ENCODE data around the gene OMG.
"Not testable (repeated sequence)": the region's sequence is repeated elsewhere in the genome, so short reads cannot be mapped to it uniquely, and the experiment has no call there.

OMG gene

GRCh38 chr17:31297090-31297489, at the start of gene OMG:
Gene OMG, minus strand, starts transcription at chr17:31297239. Its CDS starts 908 bp downstream, at chr17:31296331.
- DNase-seq (ENCODE audit: low spot score), result no peak

- not testable (repeated sequence) for DNase-seq (ENCODE audit: low spot score)
Measured at GRCh38 chr17:31345191-31345747, 48.2 kb upstream of the OMG start.

GRCh38 chr17:31339906-31340661, 43.0 kb upstream of the OMG start:
- no peak for DNase-seq (ENCODE audit: low spot score)

GRCh38 chr17:31329221-31329620, 32.2 kb upstream of the OMG start:
- DNase-seq (ENCODE audit: low spot score), result no peak

GRCh38 chr17:31328160-31328535, 31.1 kb upstream of the OMG start:
- DNase-seq (ENCODE audit: low spot score), result no peak

GRCh38 chr17:31327534-31328159, 30.6 kb upstream of the OMG start:
- no peak for DNase-seq (ENCODE audit: low spot score)

GRCh38 chr17:31323551-31323950, 26.5 kb upstream of the OMG start:
- DNase-seq (ENCODE audit: low spot score), result no peak

- DNase-seq (ENCODE audit: low spot score), result peak; percentile 35
Measured at GRCh38 chr17:31321966-31322365, 24.9 kb upstream of the OMG start.

GRCh38 chr17:31321481-31321880, 24.4 kb upstream of the OMG start, which contains the start of gene EVI2A:
Gene EVI2A, minus strand, starts transcription at chr17:31321622. Its CDS starts 2,609 bp downstream, at chr17:31319013.
- DNase-seq (ENCODE audit: low spot score), result peak; percentile 87

- DNase-seq (ENCODE audit: low spot score), result no peak
Measured at GRCh38 chr17:31320791-31321190, 23.8 kb upstream of the OMG start.

GRCh38 chr17:31320241-31320640, 23.2 kb upstream of the OMG start:
- DNase-seq (ENCODE audit: low spot score), result no peak

GRCh38 chr17:31318851-31319661, 22.0 kb upstream of the OMG start:
- peak; percentile 43 for DNase-seq (ENCODE audit: low spot score)

GRCh38 chr17:31318298-31318801, 21.3 kb upstream of the OMG start:
- peak; percentile 85 for DNase-seq (ENCODE audit: low spot score)

GRCh38 chr17:31314782-31315100, 17.7 kb upstream of the OMG start:
- no peak for DNase-seq (ENCODE audit: low spot score)

- DNase-seq (ENCODE audit: low spot score), result peak; percentile 74
Measured at GRCh38 chr17:31313982-31314781, 17.1 kb upstream of the OMG start, which contains the start of gene EVI2B. Gene EVI2B, minus strand, starts transcription at chr17:31314054. Its CDS starts 8,445 bp downstream, at chr17:31305609.

GRCh38 chr17:31312223-31312622, 15.2 kb upstream of the OMG start:
- peak; percentile 48 for DNase-seq (ENCODE audit: low spot score)

- peak; percentile 15 for DNase-seq (ENCODE audit: low spot score)
Measured at GRCh38 chr17:31311526-31311925, 14.5 kb upstream of the OMG start.

GRCh38 chr17:31310886-31311285, 13.8 kb upstream of the OMG start:
- DNase-seq (ENCODE audit: low spot score), result peak; percentile 29

- DNase-seq (ENCODE audit: low spot score), result peak; percentile 78
Measured at GRCh38 chr17:31310260-31310659, 13.2 kb upstream of the OMG start.

GRCh38 chr17:31309556-31309955, 12.5 kb upstream of the OMG start:
- peak; percentile 46 for DNase-seq (ENCODE audit: low spot score)

Data from CD4-positive, alpha-beta T cell treated with Interleukin-2 at 100 ng/mL for 4 hours (primary cell).